ENCODE data around the gene RBM28. TPM values are rescaled to one million over a fixed set of nuclear protein-coding genes. Genes with fewer than 3 reads are reported as not detected.

Gene RBM28
- total RNA-seq, 1 donor from 2014 or later = 67.7 TPM

- H3K36me3 Mint-ChIP-seq (ENCODE audit: low read depth) = no peaks in the 10 kb centered on the region
- intact Hi-C loops (cut with micrococcal nuclease) = no loop called here
These were observed 89.2 kb downstream of the RBM28 start for GRCh38 chr7:128254470-128254869.

GRCh38 chr7:128253701-128254100 is 90.0 kb downstream of the RBM28 start:
- Mint-ChIP-seq H3K27ac (no peak overlapping the region), H3K4me3 (ENCODE audit: low read depth) (no peak overlapping the region), H3K27me3 (ENCODE audit: low read depth) (peaks cover 6% of the 10 kb centered on the region), H3K36me3 (ENCODE audit: low read depth) (no peaks in the 10 kb centered on the region), H3K9me3 (no peaks in the 10 kb centered on the region), H3K4me1 (ENCODE audit: low read depth) (no peaks in the 10 kb centered on the region)
- DNase-seq (ENCODE audit: low spot score) = no peak
- intact Hi-C loops (cut with micrococcal nuclease) = no loop called here

More at GRCh38 chr7:128254470-128254869, 89.2 kb downstream of the RBM28 start:
- Mint-ChIP-seq H3K4me1 (ENCODE audit: low read depth) (no peaks in the 10 kb centered on the region), H3K9me3 (no peaks in the 10 kb centered on the region), H3K27me3 (ENCODE audit: low read depth) (peaks cover 4% of the 10 kb centered on the region), H3K27ac (no peak overlapping the region), H3K4me3 (ENCODE audit: low read depth) (no peak overlapping the region)
- DNase-seq (ENCODE audit: low spot score) = no peak

GRCh38 chr7:128251337-128251736 is 92.4 kb downstream of the RBM28 start:
- Mint-ChIP-seq H3K36me3 (ENCODE audit: low read depth) (no peaks in the 10 kb centered on the region), H3K27me3 (ENCODE audit: low read depth) (peaks cover 3% of the 10 kb centered on the region), H3K4me1 (ENCODE audit: low read depth) (no peaks in the 10 kb centered on the region), H3K9me3 (no peaks in the 10 kb centered on the region), H3K27ac (no peak overlapping the region), H3K4me3 (ENCODE audit: low read depth) (no peak overlapping the region)
- no peak for DNase-seq (ENCODE audit: low spot score)
- intact Hi-C loops (cut with micrococcal nuclease) = no loop called here

Other genes starting within 250 kb of the RBM28 start
- not detected in 2 replicates for gene LEP, start 102.6 kb downstream of the RBM28 start, total RNA-seq
- 0.39 and 0.55 TPM in 2 replicates for gene PRRT4, start 17.8 kb upstream of the RBM28 start, total RNA-seq
- gene IMPDH1, start 66.1 kb upstream of the RBM28 start, total RNA-seq = 108 and 112 TPM in 2 replicates
- 406 and 416 TPM in 2 replicates for gene HILPDA, start 112.0 kb upstream of the RBM28 start, total RNA-seq
- 46.9 and 52.4 TPM in 2 replicates for gene METTL2B, start 132.8 kb upstream of the RBM28 start, total RNA-seq